HG03575 (cell line): Measurements from ENCODE around the gene TUSC2.
"Not testable (repeated sequence)": the region's sequence is repeated elsewhere in the genome, so short reads cannot be mapped to it uniquely, and the experiment has no call there.

ENCODE experiments used
- ATAC-seq: cut with Tn5 transposase; IDR thresholded peaks from one replicate; pipeline ENCODE4 v1.9.1; 2021; ENCODE audit not compliant: unreplicated experiment, insufficient number of reproducible peaks, low FRiP score; ENCODE audit errors: extremely low read depth

Gene TUSC2

DNA sequence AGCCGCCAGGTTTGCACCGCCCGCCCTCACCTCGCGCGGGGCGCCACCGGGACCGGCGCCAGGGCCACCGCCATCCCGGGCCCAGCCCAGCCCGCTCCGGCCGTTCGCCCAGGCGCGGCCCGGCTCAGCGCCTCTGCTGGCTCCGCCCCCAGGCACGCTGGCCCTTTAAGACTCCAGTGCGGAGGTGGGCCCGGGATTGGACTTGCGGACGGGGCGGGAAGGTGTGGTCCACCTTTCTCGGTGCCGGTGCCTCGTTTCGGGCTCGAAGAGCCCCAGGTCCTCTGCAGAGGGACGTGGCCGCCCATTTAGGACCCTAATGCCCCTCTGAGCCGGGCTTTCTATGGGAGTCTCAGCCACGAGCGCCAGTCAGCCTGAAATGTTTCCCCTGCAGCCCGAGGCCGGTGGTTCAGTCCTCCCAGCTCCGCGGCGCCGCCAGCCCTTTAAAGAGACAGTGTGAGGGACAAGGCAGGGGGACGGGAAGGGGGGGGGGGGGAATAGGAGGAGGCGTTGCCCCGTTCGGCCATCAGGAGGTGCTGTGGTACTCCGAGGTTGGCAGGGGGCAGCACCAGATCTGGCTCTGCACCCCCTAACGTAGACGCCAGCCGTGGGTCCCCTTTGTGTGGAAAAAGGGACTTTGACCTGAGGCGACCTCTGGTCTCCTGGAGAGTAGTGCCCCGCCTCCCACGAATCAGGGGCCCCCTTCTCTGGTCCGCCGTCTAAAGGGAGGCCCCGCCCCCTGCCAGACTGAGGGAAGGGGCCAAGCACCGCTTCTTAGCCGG, 6.5 kb downstream of the TUSC2 start:
- ATAC-seq, result no peak

DNA sequence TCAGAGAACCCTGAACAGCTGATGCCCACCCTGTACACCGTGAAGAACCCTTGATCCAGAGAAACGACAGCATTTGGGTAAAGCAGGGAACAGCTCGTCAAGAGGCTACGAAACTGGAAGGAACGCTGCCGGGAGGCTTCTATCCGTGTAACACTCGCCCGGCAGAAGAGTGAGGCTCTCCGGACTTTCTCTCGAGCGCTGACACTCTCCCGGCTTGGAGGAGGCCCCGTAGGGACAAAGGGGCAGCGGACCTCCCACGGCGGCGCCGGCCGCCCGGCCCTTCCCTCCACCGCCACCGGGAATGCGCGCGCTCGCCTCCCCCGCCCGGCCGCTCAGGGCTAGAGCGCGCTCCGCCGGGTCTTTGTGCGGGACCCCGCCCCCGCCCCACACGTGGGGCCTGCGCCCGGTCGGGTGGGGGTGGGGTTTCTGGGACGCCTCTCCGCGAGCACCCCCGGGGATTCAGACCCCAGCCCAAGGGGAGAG, 7.1 kb downstream of the TUSC2 start:
- ATAC-seq, result no peak

DNA sequence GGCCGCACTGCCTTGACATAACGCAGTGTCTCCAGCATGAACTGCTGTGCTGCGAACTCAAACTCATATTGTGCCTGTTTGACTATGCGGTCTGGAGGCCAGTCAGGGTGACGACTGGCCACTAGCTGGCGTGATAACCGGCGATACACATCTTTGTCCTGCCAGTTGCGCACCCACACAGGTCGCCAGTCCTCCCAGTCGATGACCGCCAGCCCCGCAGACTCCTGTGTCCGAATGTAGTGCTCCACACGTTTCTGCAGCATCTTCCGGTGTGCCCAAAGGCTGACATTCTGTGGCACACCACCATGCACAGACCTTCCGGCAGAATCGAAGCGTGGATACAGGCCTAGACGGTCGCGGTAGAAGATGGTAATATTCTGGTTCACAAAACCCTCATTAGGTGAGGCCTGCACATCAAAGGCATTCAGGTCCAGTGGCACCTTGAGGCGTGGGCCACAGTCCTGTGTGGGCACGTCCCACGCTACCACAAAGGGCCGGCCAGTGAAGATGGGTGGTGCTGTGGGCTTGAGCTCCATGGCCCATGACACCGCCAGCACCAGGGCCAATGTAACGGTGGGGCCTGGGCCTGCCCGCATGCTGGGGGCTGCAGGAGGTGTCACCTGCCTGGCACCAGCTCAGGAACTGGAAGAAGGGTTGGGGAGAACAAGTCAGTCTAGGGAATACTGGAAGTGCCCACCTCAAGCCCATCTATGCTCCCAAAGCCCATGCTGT, 8.0 kb downstream of the TUSC2 start:
- ATAC-seq, result no peak

DNA sequence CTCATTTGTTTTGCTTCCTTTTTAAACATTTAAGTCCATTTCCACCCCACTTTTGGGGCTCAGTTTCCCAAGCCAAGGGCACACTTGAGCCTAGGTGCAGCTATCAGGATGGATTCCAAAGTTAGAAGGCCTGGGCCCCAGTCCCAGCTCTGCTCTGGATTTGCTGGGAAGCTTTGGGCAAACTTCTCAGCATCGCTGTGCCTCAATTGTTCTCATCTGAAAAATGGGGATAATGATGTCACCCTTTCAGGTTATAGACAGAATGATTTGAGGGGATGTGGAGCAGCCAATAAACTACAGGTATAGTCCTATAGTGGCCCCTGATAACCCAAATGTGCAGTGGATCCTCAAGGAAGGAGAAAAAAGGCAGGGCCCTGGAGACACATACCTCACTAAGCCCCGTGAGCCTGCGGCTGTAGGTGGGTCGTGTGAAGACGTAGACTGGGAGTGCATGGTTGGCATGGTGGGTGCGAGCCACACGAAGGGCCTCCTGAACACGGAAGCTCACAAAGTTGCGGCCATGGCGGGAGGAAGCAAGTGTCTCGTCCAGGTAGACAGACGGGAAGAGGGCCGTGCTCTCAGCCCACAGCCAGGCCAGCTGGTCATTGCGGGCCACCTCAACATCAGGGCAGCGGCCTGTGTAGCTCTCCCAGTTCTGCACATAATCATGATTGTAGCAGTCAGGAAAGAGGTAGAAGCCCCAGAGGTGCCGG, 8.7 kb downstream of the TUSC2 start:
- no peak for ATAC-seq

GRCh38 chr3:50318615-50319014, 9.4 kb downstream of the TUSC2 start:
- no peak for ATAC-seq

DNA sequence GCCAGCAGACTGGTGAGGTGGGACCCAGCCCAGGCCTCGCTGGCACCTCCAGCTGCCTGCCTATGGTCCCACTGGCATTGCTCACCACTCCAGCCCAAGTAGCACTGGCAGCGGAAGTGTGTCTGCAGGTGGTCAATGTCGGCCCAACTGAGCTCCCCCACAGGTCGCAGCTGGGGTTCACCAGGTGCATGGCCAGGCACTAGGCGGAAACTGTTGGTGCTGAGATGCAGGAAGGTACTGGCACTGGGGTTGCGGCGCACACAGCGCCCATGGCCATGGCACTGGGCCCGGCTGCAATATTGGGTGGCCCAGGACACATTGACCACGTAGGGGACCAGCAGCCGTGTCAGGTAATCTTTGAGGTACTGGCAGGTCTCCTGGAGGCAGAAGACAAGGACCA, 9.9 kb downstream of the TUSC2 start:
- no peak for ATAC-seq

DNA sequence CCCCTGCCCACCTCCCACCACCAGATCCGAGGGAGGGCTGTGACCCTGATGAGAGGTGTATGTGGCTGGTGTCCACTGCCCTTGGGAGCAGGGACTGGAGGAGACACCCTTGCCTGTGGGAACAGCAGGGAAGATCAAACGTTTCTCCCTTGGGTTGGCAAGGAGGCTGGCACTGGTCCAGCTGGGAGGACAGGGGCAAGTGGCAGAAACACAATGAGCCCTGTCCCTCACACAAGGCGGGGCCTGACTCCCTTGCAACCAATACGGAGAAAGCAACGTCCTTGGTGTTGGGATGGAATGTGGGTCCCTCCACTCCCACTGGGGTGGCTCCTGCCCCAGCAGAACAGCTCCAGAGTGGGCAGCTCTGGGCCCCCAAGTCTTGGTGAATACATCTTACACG, 10.7 kb downstream of the TUSC2 start:
- ATAC-seq, result no peak

GRCh38 chr3:50316657-50317242, 11.3 kb downstream of the TUSC2 start:
- ATAC-seq, result no peak

DNA sequence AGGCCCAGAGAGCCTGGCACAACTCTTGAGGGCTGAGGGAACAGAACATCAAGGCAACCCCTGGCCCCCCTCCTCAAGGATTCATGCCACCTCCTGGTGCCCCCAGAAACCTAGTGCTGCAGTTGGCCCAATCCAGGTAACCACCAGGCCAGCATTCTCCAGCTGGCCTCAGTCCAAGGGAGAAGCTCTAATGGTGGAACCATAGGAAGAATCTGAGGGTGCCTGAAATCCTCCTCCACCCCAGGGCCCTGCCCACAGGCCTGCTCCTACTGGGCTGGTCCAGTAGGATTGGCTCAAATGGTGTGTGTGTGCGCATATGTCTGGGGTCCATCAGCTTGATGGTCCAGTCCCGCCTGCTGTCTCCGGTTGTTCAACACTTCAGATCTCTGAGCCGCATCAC, 13.2 kb downstream of the TUSC2 start:
- no peak for ATAC-seq

- no peak for ATAC-seq
These were observed 13.7 kb downstream of the TUSC2 start for GRCh38 chr3:50314342-50314741.

- ATAC-seq, result not testable (repeated sequence)
These were observed 16.0 kb downstream of the TUSC2 start for GRCh38 chr3:50312041-50312440.

DNA sequence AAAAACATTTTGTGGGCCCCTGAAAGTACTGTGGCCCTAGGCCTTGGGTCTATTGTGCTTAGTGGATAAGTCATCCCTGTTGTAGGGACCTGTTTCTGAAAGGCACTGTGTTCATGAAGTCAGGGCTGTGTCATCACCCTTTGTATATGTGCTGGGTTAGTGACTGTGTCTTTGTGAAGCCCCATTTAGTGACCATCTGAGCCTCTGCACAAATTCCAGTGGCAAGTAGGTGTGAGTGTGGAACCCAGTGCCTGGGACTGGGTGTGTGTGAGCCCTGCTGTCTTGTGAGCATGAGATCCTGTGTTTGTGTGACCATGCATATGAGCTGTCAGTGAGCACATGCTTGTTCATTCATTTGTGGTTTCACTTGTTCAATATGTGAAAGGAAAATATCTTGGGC, 23.4 kb downstream of the TUSC2 start:
- ATAC-seq, result no peak

GRCh38 chr3:50303013-50303815, 24.8 kb downstream of the TUSC2 start, which contains the start of gene HYAL1:
HYAL1 (minus strand) TSS chr3:50303574; CDS start chr3:50302956, 618 bp downstream.
- ATAC-seq, result no peak

GRCh38 chr3:50302095-50303012, 25.7 kb downstream of the TUSC2 start:
- no peak for ATAC-seq

GRCh38 chr3:50300681-50301254, 27.3 kb downstream of the TUSC2 start:
- no peak for ATAC-seq

DNA sequence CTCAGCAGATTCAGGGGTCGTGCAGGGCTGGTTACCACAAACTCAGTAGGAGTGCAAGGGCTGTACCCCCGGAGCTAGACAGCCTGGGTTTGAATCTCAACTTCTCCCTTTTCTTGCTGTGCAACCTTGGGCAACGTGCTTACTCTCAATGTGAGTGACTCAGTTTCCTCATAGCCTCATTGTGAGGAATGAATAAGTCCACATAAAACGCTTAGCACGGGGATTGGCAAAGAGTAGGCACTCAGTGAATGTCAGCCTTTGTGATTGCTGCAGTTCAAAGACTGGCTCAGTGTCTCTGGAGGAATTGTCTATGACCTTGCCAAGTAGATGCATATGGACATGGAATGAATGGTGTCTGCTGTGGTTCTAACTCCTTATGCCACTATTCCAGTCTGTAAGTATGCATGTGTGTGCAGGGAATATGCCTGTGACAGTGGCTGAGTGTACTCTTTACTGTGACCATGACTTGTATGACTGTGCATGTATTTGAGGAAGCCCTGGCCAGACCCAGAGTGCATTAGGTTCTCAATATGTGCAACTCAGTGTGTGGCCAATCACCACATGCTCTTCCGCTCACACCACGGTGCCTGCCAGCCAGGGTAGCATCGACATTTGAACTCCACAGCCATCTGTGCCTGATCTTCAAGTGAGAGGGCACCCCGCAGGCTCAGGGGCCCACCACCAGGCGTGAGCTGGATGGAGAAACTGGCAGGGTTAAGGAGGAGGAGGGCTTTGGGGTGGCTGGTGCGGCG, 27.9 kb downstream of the TUSC2 start:
- ATAC-seq, result no peak

DNA sequence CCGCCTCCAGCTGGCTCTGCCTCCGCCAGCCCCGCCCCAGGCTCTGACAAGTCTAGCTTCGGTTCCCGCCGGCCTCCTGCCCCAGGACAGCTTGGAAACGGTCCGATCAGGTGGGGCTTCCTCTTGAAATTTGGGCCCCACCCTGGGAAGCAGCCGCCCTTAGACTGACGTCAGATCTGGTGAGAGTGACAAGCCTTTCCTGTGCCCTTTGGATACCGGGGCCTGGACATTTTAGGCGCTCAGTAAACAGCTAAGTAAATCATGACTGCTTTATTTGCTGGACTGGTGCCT, 28.4 kb downstream of the TUSC2 start:
- ATAC-seq, result no peak
